Hair follicular keratinocyte (primary cell): Measurements from ENCODE around the gene RPP14. TPM values are rescaled to one million over a fixed set of nuclear protein-coding genes. Genes with fewer than 3 reads are reported as not detected.

Source experiments
- total RNA-seq: library from RNA; depleted of rRNA; stranded (reverse); fragments of >200 nt; gene quantifications from 2 replicates; pipeline ENCODE4 v1.2.3, GENCODE V29; 2015

Gene RPP14
- total RNA-seq: 9.0 and 12.5 TPM in 2 replicates

GRCh38 chr3:58305882-58306711 is at the start of gene RPP14, which contains the start of gene HTD2:
Gene RPP14 (plus strand): TSS chr3:58306245. CDS start chr3:58310330, 4,085 bp downstream.
Gene HTD2 (plus strand): TSS chr3:58306520. CDS start chr3:58317614, 11,094 bp downstream.

GRCh38 chr3:58332575-58333188 is 26.6 kb downstream of the RPP14 start, which contains the start of gene PXK:
Gene PXK (plus strand): TSS chr3:58332892. CDS start chr3:58332989, 97 bp downstream.

Other genes with a start within 250 kb of the RPP14 start
- gene DNASE1L3, start 95.3 kb upstream of the RPP14 start, total RNA-seq: not detected in 2 replicates
- gene ABHD6, start 68.5 kb upstream of the RPP14 start, total RNA-seq: 4.6 and 4.9 TPM in 2 replicates
- gene HTD2, start 275 bp downstream of the RPP14 start, total RNA-seq: 3.2 and 11.3 TPM in 2 replicates
- gene PXK, start 26.6 kb downstream of the RPP14 start, total RNA-seq: 13.6 and 22.3 TPM in 2 replicates
- gene PDHB, start 127.6 kb downstream of the RPP14 start, total RNA-seq: 84.7 and 92.6 TPM in 2 replicates
- gene KCTD6, start 185.9 kb downstream of the RPP14 start, total RNA-seq: 5.0 and 5.5 TPM in 2 replicates
- 0.39 and 1.1 TPM in 2 replicates for gene ACOX2, start 230.9 kb downstream of the RPP14 start, total RNA-seq